ENCODE data around the gene FUT2.
A peak's percentile ranks its signal among the peaks of the same experiment; 100 is the strongest.
"Not testable (repeated sequence)": the region's sequence is repeated elsewhere in the genome, so short reads cannot be mapped to it uniquely, and the experiment has no call there.

The FUT2 gene

DNA sequence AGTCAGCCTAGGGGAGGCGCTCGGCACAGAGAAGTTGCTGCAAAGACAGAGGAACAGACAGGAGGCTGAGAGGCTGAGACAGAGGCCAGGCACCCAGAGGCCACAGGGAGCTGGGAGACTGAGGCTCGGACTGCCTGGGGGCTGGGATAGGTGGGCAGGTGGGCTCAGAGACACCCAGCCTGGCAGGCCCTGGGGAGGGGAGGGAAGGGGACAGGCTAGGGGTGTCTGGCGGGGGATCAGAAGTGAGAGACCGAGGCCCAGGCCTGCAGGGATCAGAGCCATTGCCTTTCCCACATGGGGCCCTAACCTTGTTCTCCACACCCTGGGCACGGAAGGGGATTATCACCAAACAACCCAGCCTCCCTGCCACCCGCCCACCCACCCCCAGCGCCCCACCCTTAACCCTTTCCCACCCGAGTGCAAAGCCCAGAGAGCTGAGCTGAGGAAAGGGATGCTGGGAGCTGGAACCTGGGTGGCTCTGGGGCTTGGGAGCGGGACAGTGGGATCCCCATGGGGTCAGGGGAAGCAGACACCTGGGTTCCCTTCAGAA lies 24.2 kb upstream of the FUT2 start:
- no peak for DNase-seq

GRCh38 chr19:48672994-48673393 lies 22.8 kb upstream of the FUT2 start, which contains the start of gene NTN5:
NTN5 (minus strand) TSS chr19:48673017; CDS start chr19:48670986, 2,031 bp downstream.
- no peak for DNase-seq

- no peak for DNase-seq
These were observed 22.2 kb upstream of the FUT2 start for GRCh38 chr19:48673436-48674100.

- DNase-seq = no peak
These were observed 21.5 kb upstream of the FUT2 start for GRCh38 chr19:48674216-48674809.

- DNase-seq = peak; percentile 85
These were observed 20.6 kb upstream of the FUT2 start for GRCh38 chr19:48674921-48675824.

DNA sequence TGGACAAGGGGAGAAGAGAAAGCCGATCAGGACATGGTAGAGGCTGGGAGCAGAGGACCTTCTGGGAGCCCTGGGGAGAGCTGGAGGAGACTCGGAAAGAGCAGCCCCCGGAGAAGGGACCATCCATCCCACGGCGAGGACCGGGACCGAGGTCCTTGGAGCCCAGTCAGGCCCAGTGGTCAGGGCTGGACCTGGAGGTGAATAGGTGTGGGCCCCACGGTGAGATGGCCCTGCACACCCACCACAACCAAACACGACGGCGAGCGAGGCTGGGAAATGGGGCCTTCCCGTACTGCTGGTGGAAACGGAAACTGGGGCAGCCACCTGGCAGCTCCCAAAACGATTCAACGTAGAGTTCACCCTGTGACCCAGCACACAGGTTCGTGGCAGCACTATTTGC lies 19.3 kb upstream of the FUT2 start:
- DNase-seq = no peak

GRCh38 chr19:48676887-48677286 lies 18.9 kb upstream of the FUT2 start:
- DNase-seq = no peak

DNA sequence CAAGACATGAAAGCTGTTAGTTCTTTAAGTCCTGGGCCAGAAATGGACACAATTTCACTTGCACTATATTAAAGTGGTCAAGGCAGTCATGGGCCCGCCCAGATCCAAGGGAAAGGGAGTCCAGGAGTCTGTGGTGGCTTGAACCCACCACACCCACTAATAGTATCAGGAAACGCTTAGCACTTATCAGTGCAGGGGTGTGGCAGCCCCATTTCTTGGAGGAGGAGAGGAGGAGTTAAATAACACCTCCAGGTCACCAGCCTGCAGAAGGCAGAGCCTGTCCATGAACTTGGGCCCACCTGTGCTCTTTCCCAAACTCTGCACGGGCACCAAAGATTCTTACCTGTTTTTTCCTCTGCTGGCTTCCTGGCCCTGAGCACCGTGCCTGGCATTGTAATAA lies 17.6 kb upstream of the FUT2 start:
- no peak for DNase-seq

DNA sequence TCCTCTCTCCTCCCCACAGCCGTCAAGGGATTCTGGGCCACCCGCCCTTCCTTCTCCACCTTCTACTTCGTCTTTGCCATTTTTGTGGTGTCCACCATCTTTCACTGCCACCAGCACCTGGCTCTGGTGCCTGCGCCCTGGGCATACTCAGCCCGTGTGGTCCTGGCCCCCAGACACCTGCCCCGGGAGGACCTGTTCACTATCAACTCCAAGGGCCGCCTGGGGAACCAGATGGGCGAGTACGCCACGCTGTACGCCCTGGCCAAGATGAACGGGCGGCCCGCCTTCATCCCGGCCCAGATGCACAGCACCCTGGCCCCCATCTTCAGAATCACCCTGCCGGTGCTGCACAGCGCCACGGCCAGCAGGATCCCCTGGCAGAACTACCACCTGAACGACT lies 15.8 kb upstream of the FUT2 start:
- not testable (repeated sequence) for DNase-seq

DNA sequence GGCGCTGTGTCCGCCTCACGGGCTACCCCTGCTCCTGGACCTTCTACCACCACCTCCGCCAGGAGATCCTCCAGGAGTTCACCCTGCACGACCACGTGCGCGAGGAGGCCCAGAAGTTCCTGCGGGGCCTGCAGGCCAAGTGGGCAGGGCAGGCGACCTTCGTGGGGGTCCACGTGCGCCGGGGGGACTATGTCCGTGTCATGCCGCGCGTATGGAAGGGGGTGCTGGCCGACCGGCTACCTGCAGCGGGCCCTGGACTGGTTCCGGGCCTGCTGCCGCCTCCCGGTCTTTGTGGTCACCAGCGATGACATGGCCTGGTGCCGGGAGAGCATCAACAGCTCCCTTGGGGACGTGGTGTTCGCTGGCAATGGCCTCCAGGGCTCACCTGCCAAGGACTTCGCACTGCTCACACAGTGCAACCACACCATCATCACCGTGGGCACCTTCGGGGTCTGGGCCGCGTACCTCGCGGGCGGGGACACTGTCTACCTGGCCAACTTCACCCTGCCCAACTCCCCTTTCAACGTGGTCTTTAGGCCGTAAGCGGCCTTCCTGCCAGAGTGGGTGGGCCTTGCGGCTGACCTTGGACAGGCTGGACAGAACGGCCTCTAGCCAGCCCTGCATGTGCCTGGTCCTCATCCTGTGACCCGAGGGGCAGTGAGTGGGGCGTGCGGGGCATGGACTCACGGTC lies 15.2 kb upstream of the FUT2 start:
- DNase-seq = no peak

DNA sequence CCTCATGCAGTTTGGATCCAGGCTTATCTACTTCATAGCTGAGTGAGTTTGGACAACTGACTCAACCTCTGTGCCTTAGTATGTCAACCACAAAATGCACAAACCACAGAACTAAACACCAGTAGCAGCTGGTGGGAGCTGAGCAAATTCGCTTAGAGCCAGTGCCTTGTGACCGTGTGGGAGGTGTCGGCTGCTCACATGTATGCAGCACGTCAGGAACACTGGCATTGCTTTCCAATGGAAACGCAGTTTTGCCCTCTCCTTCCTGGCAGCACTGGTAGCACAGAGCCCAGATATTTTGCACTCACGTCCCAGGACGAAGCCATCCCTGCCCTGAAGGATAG lies 14.7 kb upstream of the FUT2 start:
- DNase-seq = no peak

- DNase-seq = peak; percentile 27
These were observed 12.4 kb upstream of the FUT2 start for GRCh38 chr19:48683349-48683748.

GRCh38 chr19:48685583-48685982 lies 10.2 kb upstream of the FUT2 start:
- no peak for DNase-seq

GRCh38 chr19:48686088-48686487 lies 9.7 kb upstream of the FUT2 start:
- no peak for DNase-seq

DNA sequence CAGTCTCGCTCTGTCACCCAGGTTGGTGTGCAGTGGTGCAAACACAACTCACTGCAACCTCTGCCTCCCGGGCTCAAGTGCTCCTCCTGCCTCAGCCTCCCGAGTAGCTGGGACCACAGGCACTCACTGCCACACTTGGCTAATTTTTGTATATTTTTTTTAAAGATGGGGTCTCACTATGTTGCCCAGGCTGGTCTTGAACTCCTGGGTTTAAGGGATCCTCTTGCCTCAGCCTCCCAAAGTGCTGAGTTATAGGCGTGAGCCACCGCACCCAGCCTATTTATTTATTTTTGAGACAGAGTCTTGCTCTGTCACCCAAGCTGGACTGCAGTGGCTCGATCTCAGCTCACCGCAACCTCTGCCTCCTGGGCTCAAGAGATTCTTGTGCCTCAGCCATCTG lies 9.1 kb upstream of the FUT2 start:
- DNase-seq = not testable (repeated sequence)

DNA sequence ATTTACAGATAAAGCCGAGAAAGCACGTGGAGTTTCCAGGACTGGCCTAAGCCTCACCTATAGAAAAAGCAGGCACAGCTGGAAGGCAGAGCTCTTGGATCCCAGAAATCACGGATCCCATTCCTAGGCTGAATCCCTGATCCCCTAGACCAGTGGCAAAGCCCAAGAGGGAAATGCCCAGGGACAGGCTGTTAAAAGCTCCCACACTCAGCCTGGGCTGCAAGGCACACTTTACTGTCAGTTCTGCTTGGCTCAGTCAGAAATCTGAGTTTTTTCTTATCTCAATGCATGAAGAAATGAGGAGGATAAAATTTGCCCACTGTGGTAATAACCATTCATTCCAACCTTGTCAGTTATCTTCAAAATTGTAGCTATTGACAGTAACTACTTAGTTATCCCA lies 8.0 kb upstream of the FUT2 start:
- no peak for DNase-seq

- no peak for DNase-seq
These were observed 6.3 kb upstream of the FUT2 start for GRCh38 chr19:48689449-48689848.

- not testable (repeated sequence) for DNase-seq
These were observed 2.1 kb upstream of the FUT2 start for GRCh38 chr19:48693629-48694028.

GRCh38 chr19:48696353-48697010 lies 711 bp downstream of the FUT2 start:
- DNase-seq = no peak

DNA sequence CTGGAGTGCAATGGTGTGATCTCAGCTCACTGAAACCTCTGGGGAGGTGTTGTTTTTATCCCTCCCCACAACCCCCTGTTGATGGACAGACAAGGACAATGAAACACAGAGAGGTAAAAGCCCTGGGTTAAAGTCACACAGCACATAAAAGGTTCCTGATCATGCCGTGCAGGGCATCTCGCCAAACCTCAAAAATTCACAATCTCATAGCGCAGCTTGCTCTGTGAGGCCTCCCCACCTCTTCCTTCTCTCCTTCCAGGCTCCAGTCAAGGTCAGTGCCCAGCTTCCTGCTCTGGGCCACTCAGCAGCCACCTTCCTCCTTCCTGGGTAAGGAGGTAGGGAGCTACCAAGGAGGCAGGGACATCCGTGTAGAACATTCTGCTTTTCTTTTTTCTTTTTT lies 2.3 kb downstream of the FUT2 start:
- no peak for DNase-seq

DNA sequence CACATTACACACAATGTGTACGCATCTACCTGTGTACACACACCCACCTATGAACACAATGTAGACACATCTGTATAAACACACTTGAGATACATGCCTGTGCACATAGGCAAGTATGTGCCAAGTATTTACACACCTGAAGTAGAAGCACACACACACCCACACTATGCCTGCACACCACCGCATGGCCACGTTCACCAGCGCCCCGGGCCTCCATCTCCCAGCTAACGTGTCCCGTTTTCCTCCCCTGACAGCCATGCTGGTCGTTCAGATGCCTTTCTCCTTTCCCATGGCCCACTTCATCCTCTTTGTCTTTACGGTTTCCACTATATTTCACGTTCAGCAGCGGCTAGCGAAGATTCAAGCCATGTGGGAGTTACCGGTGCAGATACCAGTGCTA lies 6.9 kb downstream of the FUT2 start:
- DNase-seq = no peak

DNA sequence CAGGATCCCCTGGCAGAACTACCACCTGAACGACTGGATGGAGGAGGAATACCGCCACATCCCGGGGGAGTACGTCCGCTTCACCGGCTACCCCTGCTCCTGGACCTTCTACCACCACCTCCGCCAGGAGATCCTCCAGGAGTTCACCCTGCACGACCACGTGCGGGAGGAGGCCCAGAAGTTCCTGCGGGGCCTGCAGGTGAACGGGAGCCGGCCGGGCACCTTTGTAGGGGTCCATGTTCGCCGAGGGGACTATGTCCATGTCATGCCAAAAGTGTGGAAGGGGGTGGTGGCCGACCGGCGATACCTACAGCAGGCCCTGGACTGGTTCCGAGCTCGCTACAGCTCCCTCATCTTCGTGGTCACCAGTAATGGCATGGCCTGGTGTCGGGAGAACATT lies 7.5 kb downstream of the FUT2 start:
- no peak for DNase-seq

- no peak for DNase-seq
These were observed 9.7 kb downstream of the FUT2 start for GRCh38 chr19:48705431-48705830.
